ENCODE data around the gene GABRG3.

The GABRG3 gene

GRCh38 chr15:26970712-26971210 is at the start of gene GABRG3:
GABRG3 (plus strand) TSS chr15:26971181.
- DNase-seq (ENCODE audit: low read depth in 3 of 3) = no peak

- DNase-seq (ENCODE audit: low read depth in 3 of 3) = no peak
These were observed 49.5 kb upstream of the GABRG3 start for GRCh38 chr15:26921433-26921832.

GRCh38 chr15:26926081-26926480 is 44.9 kb upstream of the GABRG3 start:
- DNase-seq (ENCODE audit: low read depth in 3 of 3) = no peak

GRCh38 chr15:26928051-26928450 is 42.9 kb upstream of the GABRG3 start:
- DNase-seq (ENCODE audit: low read depth in 3 of 3) = no peak

GRCh38 chr15:26929588-26929987 is 41.4 kb upstream of the GABRG3 start:
- no peak for DNase-seq (ENCODE audit: low read depth in 3 of 3)

- DNase-seq (ENCODE audit: low read depth in 3 of 3) = no peak
These were observed 36.1 kb upstream of the GABRG3 start for GRCh38 chr15:26934848-26935247.

GRCh38 chr15:26935322-26935721 is 35.7 kb upstream of the GABRG3 start:
- no peak for DNase-seq (ENCODE audit: low read depth in 3 of 3)

- DNase-seq (ENCODE audit: low read depth in 3 of 3) = no peak
These were observed 34.5 kb upstream of the GABRG3 start for GRCh38 chr15:26936502-26936901.

- no peak for DNase-seq (ENCODE audit: low read depth in 3 of 3)
These were observed 33.8 kb upstream of the GABRG3 start for GRCh38 chr15:26937134-26937533.

- no peak for DNase-seq (ENCODE audit: low read depth in 3 of 3)
These were observed 31.6 kb upstream of the GABRG3 start for GRCh38 chr15:26939398-26939797.

- no peak for DNase-seq (ENCODE audit: low read depth in 3 of 3)
These were observed 29.5 kb upstream of the GABRG3 start for GRCh38 chr15:26941489-26941888.

GRCh38 chr15:26943866-26944265 is 27.1 kb upstream of the GABRG3 start:
- no peak for DNase-seq (ENCODE audit: low read depth in 3 of 3)

- DNase-seq (ENCODE audit: low read depth in 3 of 3) = no peak
These were observed 25.9 kb upstream of the GABRG3 start for GRCh38 chr15:26945046-26945445.

- DNase-seq (ENCODE audit: low read depth in 3 of 3) = no peak
These were observed 21.0 kb upstream of the GABRG3 start for GRCh38 chr15:26950001-26950400.

- DNase-seq (ENCODE audit: low read depth in 3 of 3) = no peak
These were observed 16.6 kb upstream of the GABRG3 start for GRCh38 chr15:26954403-26954802.

- no peak for DNase-seq (ENCODE audit: low read depth in 3 of 3)
These were observed 3.2 kb upstream of the GABRG3 start for GRCh38 chr15:26967719-26968269.

GRCh38 chr15:26968806-26969205 is 2.2 kb upstream of the GABRG3 start:
- no peak for DNase-seq (ENCODE audit: low read depth in 3 of 3)

- no peak for DNase-seq (ENCODE audit: low read depth in 3 of 3)
These were observed 464 bp downstream of the GABRG3 start for GRCh38 chr15:26971271-26972018.

GRCh38 chr15:26972636-26973035 is 1.7 kb downstream of the GABRG3 start:
- DNase-seq (ENCODE audit: low read depth in 3 of 3) = no peak

GRCh38 chr15:26974120-26974780 is 3.3 kb downstream of the GABRG3 start:
- DNase-seq (ENCODE audit: low read depth in 3 of 3) = no peak

GRCh38 chr15:26981492-26981891 is 10.5 kb downstream of the GABRG3 start:
- no peak for DNase-seq (ENCODE audit: low read depth in 3 of 3)

GRCh38 chr15:26983822-26984221 is 12.8 kb downstream of the GABRG3 start:
- no peak for DNase-seq (ENCODE audit: low read depth in 3 of 3)

- no peak for DNase-seq (ENCODE audit: low read depth in 3 of 3)
These were observed 14.1 kb downstream of the GABRG3 start for GRCh38 chr15:26985050-26985449.

Measured in stimulated activated CD4-positive, alpha-beta T cell treated with anti-CD3 and anti-CD28 coated beads, TNF-alpha, amount 100 ng/mL, for 4 hours (primary cell).